Fibroblast of skin of left biceps (primary cell): ENCODE measurements around the gene ATG2B.

Experiments
- DNase-seq, 2 experiments: peaks; one replicate each; pipeline ENCODE4 v3.0.0-alpha.2; 2013; ENCODE audit warnings: low read depth in 2 of 2

The ATG2B gene

DNA sequence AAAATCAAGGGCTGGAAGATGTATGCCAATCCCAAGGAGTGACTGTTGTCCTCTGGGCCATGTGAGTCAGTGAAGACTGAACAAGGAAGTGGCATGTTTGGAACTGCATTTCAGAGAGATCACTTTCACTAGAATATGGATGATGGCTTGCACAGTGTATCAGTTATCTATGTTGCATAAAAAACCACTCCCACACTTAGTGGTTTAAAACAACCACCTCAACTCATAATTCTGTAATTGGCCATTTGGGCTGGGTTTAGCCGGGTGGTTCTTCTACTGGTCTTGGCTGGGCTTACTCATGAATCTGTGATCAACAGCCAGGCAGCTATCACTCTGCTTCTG, 91.7 kb downstream of the ATG2B start:
- DNase-seq: no peak

DNA sequence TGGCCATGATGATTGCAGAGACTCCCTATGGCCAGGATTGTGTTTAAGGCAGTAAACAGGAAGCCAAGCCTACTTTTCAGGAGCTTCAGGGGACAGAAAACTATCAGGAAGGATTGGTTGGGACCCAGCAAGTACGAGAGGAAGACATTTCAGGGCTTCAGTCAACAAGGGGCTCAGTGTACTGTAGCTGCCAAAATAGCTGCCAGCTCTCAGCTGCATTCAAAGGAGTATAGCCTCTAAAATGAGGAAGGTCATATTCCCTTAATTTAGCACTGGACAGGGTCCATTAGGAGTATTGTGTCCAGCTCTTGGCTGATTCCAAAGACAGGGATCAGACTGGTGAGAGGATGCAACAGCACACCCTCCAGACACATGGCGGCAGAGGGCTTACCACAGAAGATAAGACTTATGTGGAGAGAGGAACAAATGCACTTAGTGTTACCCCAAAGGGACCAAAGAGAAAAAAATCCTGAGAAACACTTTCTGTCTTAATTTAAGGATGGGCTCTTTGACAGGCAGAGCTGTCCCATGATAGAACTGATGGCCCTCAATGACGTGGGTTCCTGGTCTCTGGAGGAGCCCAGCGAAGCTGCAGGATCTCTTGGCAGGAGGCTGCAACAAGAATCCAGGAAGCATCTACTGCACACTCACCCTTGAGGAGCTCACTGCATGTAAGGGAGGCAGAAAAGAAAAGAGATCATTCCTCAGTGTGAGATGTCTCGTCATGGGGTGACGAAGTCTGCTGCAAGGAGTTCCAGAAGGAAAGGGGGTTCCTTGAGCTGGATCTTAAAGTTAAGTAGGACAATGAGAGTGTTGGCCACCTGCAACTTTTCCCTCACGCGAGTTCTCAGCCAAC, 92.3 kb downstream of the ATG2B start:
- no peak for DNase-seq

DNA sequence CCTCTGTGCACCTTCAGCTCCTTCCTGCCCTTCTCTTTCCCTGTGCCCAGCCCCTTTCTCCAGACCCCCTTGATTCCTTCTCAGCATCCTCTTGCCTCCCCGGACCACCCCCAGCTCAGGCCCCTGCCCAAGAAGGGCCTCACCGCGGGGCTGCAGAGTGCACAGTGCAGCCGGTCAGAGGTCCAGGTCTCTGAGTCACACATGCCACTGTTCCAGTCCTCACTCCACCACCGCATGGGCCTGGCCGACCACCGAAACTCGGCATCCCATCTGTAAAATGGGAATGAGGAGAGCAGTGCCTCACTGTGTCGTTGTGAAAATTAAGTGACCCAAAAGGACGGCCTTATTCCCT, 93.8 kb downstream of the ATG2B start:
- no peak for DNase-seq

DNA sequence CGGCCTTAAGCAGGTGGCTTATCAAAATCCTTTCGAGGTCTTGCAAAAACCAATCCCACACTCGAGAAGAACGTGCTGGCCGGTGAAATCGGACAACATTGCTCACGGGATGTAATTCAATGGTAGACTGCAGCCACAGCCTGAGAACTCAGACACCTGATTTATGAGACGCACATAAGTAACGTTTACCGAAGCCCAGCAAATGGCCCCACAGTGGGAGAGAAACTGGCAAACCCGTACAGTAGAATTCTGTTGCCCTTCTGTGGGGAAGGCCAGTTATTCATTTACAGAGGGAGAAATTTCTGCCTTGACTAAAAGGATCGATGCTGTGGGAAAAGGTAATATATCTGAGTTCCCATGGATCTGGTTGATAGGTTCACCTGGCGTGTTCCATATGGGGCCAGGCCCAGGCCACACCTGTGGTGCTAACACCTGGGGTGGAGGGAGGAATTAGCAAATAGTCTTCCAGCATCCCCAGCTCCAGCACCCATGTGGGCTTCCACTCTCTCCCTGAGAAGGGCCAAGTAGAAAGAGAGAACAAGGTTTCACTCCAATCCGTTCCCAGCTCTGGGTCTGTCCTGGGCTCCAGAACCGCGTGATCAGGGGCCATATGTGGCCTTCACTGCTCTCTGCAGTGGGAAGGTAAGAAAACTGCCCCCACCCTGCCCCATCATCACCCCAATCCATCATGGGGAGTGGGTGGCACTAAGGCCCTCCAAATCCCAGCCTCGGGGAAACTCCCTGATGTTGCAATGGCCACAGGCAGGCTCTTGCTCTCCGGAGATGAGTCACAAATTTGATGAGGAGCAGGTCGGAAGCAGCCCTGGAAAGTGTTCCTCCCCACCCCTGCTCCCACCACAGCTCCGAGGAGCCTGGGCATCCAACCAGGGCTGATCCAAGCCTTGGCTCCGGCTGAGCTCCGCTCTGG, 94.4 kb downstream of the ATG2B start:
- peak; percentile 77 to 83 for DNase-seq

DNA sequence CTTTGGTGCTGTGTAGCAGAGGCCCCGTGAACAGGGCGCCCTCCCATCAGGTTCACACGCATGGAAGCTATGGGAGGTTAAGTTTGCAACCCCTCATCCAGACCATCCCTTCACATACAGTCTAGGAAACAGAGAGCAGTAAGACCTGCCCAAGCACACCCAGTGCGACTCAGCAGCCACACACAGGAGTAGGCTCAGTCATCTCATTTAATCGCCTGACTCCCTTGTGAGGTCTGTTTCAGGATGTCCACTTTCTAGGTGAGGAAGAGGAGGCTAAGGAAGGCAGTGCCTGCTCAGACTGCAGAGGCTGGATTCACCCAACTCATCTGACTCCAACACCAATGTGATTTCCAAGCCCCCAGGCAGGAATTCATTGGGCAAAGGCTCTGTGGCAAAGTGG, 95.2 kb downstream of the ATG2B start:
- DNase-seq: no peak

DNA sequence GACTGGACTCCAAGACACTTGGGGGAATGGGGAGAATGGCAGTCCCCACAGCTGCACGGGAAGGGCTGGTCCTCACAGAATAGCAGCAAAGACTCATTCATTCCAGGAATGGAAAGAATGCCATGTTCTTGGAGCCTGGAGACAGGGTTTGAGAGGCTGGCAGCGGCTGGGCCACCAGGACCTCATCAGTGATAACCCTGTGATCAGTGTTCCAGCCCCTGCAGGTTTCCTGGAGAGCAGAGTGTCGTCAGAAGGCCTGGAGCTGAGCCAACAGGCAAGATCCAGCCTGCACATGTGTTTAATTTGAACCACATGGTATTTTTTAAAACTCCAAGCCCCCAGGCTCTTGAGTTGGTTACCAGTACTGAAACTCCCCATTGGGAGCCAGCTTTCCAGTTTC, 95.8 kb downstream of the ATG2B start:
- DNase-seq: peak; percentile 73 to 75

DNA sequence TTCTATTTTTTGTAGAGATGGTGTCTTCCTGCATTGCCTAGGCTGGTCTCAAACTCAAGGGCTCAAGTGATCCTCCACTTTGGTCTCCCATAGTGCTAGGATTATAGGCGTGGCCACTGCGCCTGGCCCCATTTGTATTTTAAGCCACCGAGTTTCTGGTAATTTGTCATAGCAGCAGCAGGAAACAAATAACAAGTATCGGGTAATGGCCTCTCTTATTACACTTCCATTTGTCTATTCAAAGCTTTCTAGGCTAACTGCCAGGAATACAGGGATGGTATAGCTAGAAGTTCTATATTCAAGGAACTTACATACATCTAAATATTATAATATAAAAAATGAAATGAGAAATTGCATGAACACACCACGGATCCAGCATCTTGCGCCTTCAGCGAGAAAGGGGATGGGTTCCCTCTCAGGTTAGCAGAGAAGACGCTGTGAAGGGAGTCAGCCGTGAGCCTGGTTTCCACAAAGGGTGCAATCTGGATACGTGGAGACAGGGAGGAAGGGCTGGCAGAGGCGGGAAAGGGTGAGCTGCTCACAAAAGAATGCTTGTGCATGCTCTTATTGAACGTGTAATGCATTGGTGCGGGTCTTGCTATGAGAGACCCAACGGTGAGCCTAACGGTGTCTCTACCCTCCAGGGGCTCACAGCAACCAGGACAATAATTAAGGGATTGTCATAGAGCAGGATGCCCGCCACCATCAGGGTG, 97.6 kb downstream of the ATG2B start:
- DNase-seq: no peak

GRCh38 chr14:96264853-96265252, 98.3 kb downstream of the ATG2B start:
- no peak for DNase-seq

- DNase-seq: no peak
These were observed 99.0 kb downstream of the ATG2B start for GRCh38 chr14:96264200-96264553.

GRCh38 chr14:96263347-96264199, 99.6 kb downstream of the ATG2B start:
- DNase-seq: no peak

GRCh38 chr14:96261772-96262655, 101.1 kb downstream of the ATG2B start:
- DNase-seq: no peak

- DNase-seq: no peak
These were observed 102.1 kb downstream of the ATG2B start for GRCh38 chr14:96261053-96261452.

- peak; percentile 65 to 71 for DNase-seq
These were observed 102.8 kb downstream of the ATG2B start for GRCh38 chr14:96260341-96260821.

GRCh38 chr14:96257900-96258299, 105.2 kb downstream of the ATG2B start:
- no peak for DNase-seq

DNA sequence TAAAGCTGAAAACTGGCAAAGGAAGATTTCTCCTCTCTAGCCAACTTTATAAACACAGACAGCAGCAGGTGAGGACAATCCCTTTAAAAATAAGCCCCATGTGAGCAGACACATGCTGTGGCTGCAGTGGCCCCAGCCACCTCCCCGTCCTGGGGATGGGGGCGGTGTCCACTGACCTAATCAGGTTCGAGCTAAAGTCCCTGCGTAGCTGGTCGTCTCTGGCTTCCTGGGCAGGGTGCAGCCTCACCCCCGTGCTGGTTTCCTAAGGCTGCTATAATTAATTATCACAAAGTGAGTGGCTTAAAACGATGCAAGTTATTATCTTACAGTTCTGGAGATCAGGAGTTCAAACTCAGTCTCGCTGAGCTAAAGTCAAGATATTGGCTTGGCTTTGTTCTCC, 106.1 kb downstream of the ATG2B start:
- no peak for DNase-seq

- DNase-seq: no peak
These were observed 106.7 kb downstream of the ATG2B start for GRCh38 chr14:96256407-96256806.

GRCh38 chr14:96255501-96256366, 107.4 kb downstream of the ATG2B start, which contains the start of gene BDKRB1:
TSS of gene BDKRB1 (plus strand) at chr14:96256210. CDS start at chr14:96263683, 7,473 bp downstream.
- peak; percentile 75 to 76 for DNase-seq

DNA sequence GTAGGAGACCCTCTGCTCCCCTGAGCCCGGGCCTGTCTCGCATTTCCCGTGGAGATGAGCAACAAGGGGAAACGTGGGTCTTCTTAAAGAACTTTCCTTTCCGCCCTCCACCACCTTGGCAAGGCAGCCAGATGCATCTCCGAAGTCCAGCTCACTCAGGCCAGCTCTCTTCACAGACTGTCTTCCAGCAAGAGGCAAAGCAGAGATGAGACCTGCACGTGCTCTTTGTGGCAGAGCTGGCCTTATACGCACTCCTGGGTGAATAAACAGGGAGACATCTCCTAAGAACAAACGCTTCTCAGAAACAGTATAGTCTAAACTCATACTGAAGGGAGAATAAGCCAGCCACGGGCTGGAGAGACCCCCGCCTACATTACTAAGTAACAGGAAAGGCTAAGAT, 108.5 kb downstream of the ATG2B start:
- DNase-seq: no peak

GRCh38 chr14:96252999-96253539, 110.1 kb downstream of the ATG2B start:
- peak; percentile 80 for DNase-seq
